Prostate gland (tissue), 2 donors: ENCODE results near the gene RNF181. TPM values are rescaled to one million over a fixed set of nuclear protein-coding genes. Genes with fewer than 3 reads are reported as not detected.
"Not testable (repeated sequence)": the region's sequence is repeated elsewhere in the genome, so short reads cannot be mapped to it uniquely, and the experiment has no call there.

Source experiments
- DNase-seq: peaks from one replicate; pipeline ENCODE4 v3.0.0-alpha.2; 2019; ENCODE audit warnings: low spot score
- H3K27ac ChIP-seq, 2 donors: fragments of 200-600 bp; sonication (generic); 2 replicates each; pipeline ENCODE4 v1.5.1; 2017 to 2019
- H3K27me3 ChIP-seq: fragments of 200-600 bp; sonication (generic); replicated peaks from 2 replicates; pipeline ENCODE4 v1.5.1; 2019; ENCODE audit not compliant: insufficient read depth
- H3K36me3 ChIP-seq, 2 donors: fragments of 200-600 bp; sonication (generic); 1 replicate in 1 of 2; 2 replicates in 1 of 2; pipeline versions ENCODE4 v1.5.1 to v1.8.1; 2017 to 2019
- H3K4me1 ChIP-seq: fragments of 200-600 bp; sonication (generic); replicated peaks from 2 replicates; pipeline ENCODE4 v1.5.1; 2019
- H3K4me3 ChIP-seq, 2 donors: fragments of 200-600 bp; sonication (generic); 2 replicates each; pipeline ENCODE4 v1.5.1; 2017 to 2019
- H3K9me3 ChIP-seq: fragments of 200-600 bp; sonication (generic); 2 replicates; pipeline ENCODE4 v1.5.1; 2017
- POLR2A ChIP-seq: fragments of 450-650 bp; IDR thresholded peaks from one replicate; pipeline ENCODE4 v1.6.1; 2016; ENCODE audit warnings: antibody characterized with exemption, mild to moderate bottlenecking
- POLR2AphosphoS5 ChIP-seq: sonication (generic); formaldehyde crosslinking; IDR thresholded peaks from one replicate; pipeline ENCODE4 v1.6.1; 2017; ENCODE audit warnings: antibody characterized with exemption
- WGBS: methylation state at CpG from one replicate; pipeline ENCODE4 v1.1.5; 2018; 5-methylcytosine and 5-hydroxymethylcytosine counted together
- intact Hi-C: fragments of 100-400 bp; cut with DNase I; formaldehyde crosslinking; loops from one replicate; pipeline ENCODE4 v1.14.2; 2022
- total RNA-seq, 2 donors: library from RNA; depleted of rRNA; stranded (reverse); fragments of >200 nt; gene quantifications; one replicate each; pipeline ENCODE4 v1.1.0, GENCODE V29; 2016
- TF ChIP-seq, protein P1 (sequence below), 4 experiments: fragments of 200-600 bp in 2 of 4; fragments of 450-650 bp in 2 of 4; sonication (generic) in 2 of 4; IDR thresholded peaks; 1 replicate in 3 of 4; 2 replicates in 1 of 4; pipeline ENCODE4 v1.5.1; 2016 to 2019; ENCODE audit warnings: antibody characterized with exemption in 4 of 4, mild to moderate bottlenecking in 2 of 4, moderate library complexity in 2 of 4

The RNF181 gene
- total RNA-seq, 2 donors from 2014 or later: 161 to 201 TPM

DNA sequence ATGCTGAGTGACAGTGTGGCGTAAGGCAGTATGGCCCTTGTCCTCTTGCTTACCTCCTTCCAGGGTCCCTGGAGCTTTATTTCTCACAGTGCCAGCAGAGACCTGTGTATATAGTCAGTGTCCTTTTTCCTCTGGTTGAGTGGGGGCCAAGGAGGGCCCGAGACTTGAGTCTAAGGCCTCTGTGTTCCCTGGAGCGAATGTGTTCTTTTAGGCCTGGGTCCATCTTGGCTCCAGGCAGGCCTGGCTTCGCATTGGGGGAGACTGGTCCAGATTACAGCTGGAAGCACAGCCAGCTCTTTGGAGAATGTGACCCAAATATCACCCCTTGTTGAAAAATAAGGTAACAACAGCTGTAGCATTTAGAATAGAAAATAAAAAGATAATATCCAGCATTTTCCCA is 6.4 kb upstream of the RNF181 start:
- Histone ChIP-seq H3K27me3 (no peaks in the 10 kb centered on the region), H3K9me3 (no peaks in the 10 kb centered on the region), H3K36me3 (no peaks in the 10 kb centered on the region), H3K27ac (peak overlapping the region; percentile 45 to 49), H3K4me1 (peaks cover 3% of the 10 kb centered on the region), H3K4me3 (no peak overlapping the region)
- intact Hi-C loops: no loop called here
- no peak for DNase-seq
- TF ChIP-seq POLR2A: no peak
- WGBS: 68% methylated on average over 4 of the region's 4 CpGs

DNA sequence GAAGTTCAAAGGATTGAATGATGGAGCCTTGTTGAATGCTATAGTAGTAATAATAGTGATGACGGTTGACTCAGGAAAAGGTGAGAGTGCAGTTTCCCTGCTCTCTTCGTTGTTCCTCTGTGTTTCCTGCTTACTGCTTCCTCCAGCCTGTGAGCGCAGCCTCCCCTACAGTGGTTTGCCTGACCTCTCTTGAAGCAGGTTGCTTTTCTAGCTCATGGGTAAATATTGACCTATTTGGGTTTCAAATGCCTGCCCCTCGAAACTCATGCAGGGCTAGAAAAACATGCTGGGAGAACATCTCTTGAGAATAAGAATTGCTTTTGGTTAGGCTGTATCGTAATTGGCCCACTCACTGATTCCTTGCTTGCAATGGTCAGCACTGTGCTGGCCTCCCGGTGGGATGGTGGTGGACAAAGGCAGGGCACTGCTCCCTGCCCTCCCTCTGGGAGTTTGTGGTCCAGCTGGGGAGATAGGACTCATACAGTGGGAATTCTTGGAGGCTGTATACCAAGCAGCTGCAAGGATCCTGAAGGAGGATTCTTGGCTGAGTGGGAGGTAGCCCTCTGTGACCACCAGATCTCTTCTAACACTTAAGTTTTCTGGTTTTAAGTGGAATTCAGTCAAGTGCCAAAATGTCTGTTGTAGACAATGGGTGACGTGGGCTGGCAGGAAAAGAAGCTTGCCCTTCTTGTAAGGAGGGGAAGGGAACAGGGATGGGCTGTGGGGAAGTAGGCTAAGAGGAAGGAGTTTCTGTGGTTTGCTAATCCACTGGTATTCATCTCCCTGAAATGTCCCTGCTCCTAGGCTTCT is 5.4 kb upstream of the RNF181 start:
- Histone ChIP-seq H3K27ac (peak overlapping the region; percentile 45 to 49), H3K36me3 (no peaks in the 10 kb centered on the region), H3K4me1 (peaks cover 8% of the 10 kb centered on the region), H3K27me3 (no peaks in the 10 kb centered on the region), H3K4me3 (no peak overlapping the region), H3K9me3 (no peaks in the 10 kb centered on the region)
- DNase-seq: no peak
- intact Hi-C loops: no loop called here
- TF ChIP-seq POLR2A: no peak
- 46% methylated on average over 7 of the region's 7 CpGs for WGBS

DNA sequence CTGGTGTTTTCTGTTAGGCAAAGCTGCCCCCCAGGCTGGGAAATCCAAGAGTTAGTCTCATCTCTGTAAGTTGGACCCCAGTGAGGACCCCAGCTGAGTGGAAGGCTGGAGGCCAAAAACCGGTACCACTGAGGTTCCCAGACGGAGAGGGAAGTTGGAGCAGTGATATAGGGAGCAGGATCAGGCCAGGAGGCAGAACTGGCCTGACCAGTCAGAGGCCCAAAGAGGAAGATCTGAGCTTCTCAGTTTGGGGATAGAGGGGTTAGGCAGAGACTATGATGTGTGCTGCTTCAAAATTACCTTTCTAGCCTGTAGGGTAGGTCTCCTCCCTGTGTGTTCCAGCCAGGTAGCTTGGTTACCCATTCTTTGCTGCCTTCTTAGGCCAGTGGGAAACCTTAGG is 4.6 kb upstream of the RNF181 start:
- Histone ChIP-seq H3K9me3 (no peaks in the 10 kb centered on the region), H3K27ac (peak overlapping the region; percentile 45 to 46), H3K27me3 (no peaks in the 10 kb centered on the region), H3K4me3 (no peak overlapping the region), H3K36me3 (no peaks in the 10 kb centered on the region), H3K4me1 (peaks cover 8% of the 10 kb centered on the region)
- 53% methylated on average over 2 of the region's 2 CpGs for WGBS
- DNase-seq: no peak
- TF ChIP-seq POLR2AphosphoS5: no peak
- TF ChIP-seq, protein P1, sequence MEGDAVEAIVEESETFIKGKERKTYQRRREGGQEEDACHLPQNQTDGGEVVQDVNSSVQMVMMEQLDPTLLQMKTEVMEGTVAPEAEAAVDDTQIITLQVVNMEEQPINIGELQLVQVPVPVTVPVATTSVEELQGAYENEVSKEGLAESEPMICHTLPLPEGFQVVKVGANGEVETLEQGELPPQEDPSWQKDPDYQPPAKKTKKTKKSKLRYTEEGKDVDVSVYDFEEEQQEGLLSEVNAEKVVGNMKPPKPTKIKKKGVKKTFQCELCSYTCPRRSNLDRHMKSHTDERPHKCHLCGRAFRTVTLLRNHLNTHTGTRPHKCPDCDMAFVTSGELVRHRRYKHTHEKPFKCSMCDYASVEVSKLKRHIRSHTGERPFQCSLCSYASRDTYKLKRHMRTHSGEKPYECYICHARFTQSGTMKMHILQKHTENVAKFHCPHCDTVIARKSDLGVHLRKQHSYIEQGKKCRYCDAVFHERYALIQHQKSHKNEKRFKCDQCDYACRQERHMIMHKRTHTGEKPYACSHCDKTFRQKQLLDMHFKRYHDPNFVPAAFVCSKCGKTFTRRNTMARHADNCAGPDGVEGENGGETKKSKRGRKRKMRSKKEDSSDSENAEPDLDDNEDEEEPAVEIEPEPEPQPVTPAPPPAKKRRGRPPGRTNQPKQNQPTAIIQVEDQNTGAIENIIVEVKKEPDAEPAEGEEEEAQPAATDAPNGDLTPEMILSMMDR (IDR thresholded peaks at IDR 0.05): no peak
- TF ChIP-seq POLR2A: no peak
- intact Hi-C loops: no loop called here

DNA sequence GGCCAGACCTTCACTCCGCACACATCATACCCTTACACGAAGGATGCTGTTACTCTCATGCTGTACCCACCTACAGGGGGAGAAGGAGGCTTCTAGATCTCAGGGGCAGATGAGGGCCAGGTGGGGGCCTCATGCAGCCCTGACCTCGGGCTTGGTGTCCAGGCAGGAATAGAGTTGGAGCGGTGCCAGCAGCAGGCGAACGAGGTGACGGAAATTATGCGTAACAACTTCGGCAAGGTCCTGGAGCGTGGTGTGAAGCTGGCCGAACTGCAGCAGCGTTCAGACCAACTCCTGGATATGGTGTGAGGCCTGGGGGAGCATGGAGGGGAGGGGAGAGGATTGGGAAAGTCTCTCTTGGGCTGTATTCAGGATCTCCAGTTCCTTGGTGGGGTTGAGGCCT is 4.0 kb upstream of the RNF181 start:
- Histone ChIP-seq H3K27ac (peak overlapping the region in 1 of 2 donors; percentile 45), H3K36me3 (no peaks in the 10 kb centered on the region), H3K27me3 (no peaks in the 10 kb centered on the region), H3K4me3 (no peak overlapping the region), H3K9me3 (no peaks in the 10 kb centered on the region), H3K4me1 (peaks cover 10% of the 10 kb centered on the region)
- intact Hi-C loops: no loop called here
- TF ChIP-seq POLR2AphosphoS5 (no peak), POLR2A (no peak)
- TF ChIP-seq, protein P1 (IDR thresholded peaks at IDR 0.05): no peak
- no peak for DNase-seq
- WGBS: 80% methylated on average over 12 of the region's 12 CpGs

DNA sequence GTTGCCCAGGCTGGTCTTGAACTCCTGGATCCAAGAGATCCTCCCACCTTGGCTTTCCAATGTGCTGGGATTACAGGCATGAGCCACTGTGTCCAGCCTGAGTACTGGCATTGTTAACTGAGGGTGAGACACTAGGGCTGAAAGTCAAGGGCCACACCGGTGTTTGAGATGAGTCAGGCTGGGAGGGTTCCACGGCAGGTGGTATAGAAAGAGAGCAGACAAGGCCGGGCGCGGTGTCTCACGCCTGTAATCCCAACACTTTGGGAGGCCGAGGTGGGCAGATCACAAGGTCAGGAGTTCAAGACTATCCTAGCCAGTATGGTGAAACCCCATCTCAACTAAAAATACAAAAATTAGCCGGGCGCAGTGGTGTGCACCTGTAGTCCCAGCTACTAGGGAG is 3.2 kb upstream of the RNF181 start:
- H3K36me3 ChIP-seq, intact Hi-C loops, DNase-seq, H3K9me3 ChIP-seq, H3K27ac ChIP-seq, H3K27me3 ChIP-seq, H3K4me3 ChIP-seq: not testable (repeated sequence)
- peaks cover 14% of the 10 kb centered on the region for H3K4me1 ChIP-seq
- 94% methylated on average over 9 of the region's 9 CpGs for WGBS

DNA sequence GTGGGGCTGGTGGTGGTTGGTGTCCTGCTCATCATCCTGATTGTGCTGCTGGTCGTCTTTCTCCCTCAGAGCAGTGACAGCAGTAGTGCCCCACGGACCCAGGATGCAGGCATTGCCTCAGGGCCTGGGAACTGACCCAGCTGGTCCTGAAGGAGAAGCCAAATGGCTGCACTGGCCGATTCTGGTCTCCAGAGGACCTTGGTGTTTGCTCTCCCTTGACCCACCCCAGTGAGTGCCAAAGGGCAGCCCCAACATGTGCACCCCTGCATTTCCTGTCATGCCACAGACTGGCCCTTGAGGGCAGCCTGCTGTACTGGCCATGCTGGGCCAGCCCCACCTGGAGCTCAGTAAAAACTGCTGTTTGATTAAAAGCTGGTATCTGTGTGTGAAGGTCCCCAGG is 2.5 kb upstream of the RNF181 start:
- Histone ChIP-seq H3K27ac (no peak overlapping the region), H3K4me3 (no peak overlapping the region), H3K36me3 (no peaks in the 10 kb centered on the region), H3K9me3 (no peaks in the 10 kb centered on the region), H3K4me1 (peaks cover 14% of the 10 kb centered on the region), H3K27me3 (no peaks in the 10 kb centered on the region)
- TF ChIP-seq POLR2AphosphoS5 (no peak), POLR2A (no peak)
- TF ChIP-seq, protein P1 (IDR thresholded peaks at IDR 0.05): no peak
- no peak for DNase-seq
- WGBS: 69% methylated on average over 3 of the region's 3 CpGs
- intact Hi-C loops: no loop called here
